SK-N-SH (cell line): ENCODE data around the gene NAALADL1. TPM values are rescaled to one million over a fixed set of nuclear protein-coding genes. Genes with fewer than 3 reads are reported as not detected.

Experiments
- CTCF ChIA-PET: fragments of 300-600, 350-600 bp; formaldehyde crosslinking; extraction: SDS; loops from one replicate; lab custom pipeline; 2021; lab: Yijun Ruan, JAX
- POLR2A ChIA-PET: fragments of 350-600 bp; sonication (Branson Sonifier 250); formaldehyde crosslinking; extraction: SDS; loops from one replicate; lab custom pipeline; 2020; ENCODE audit warnings: antibody characterized with exemption, inconsistent platforms; lab: Yijun Ruan, JAX
- DNase-seq: peaks from one replicate; pipeline ENCODE4 v3.0.0; 2012
- H2AFZ ChIP-seq: fragments of 200-600 bp; sonication (generic); 2 replicates; pipeline ENCODE4 v1.8.1; 2016; ENCODE audit warnings: antibody characterized with exemption, mild to moderate bottlenecking, low read depth
- H3F3A ChIP-seq: fragments of 200-600 bp; sonication (generic); replicated peaks from 2 replicates; pipeline ENCODE3; 2016; ENCODE audit warnings: antibody characterized with exemption, mild to moderate bottlenecking; ENCODE audit not compliant: insufficient read depth
- H3K27ac ChIP-seq, 2 experiments: fragments of 200-500 bp in 1 of 2; fragments of 200-600 bp in 1 of 2; sonication (Bioruptor generic) in 1 of 2; sonication (generic), shearing (Covaris generic) in 1 of 2; 2 replicates each; pipeline versions ENCODE4 v1.5.1 to v1.6.1; 2014 to 2016; ENCODE audit warnings: low read depth in 2 of 2, inconsistent platforms in 1 of 2, low read length in 1 of 2, mild to moderate bottlenecking in 1 of 2, mixed read lengths in 1 of 2
- H3K27me3 ChIP-seq: fragments of 200-600 bp; sonication (generic), shearing (Covaris generic); 2 replicates; pipeline ENCODE4 v1.6.1; 2016; ENCODE audit warnings: mixed run types; ENCODE audit not compliant: insufficient read depth
- H3K36me3 ChIP-seq, 2 experiments: fragments of 200-500 bp in 1 of 2; fragments of 200-600 bp in 1 of 2; sonication (Bioruptor generic) in 1 of 2; sonication (generic) in 1 of 2; replicated peaks in 1 of 2; 2 replicates each; pipeline versions ENCODE3 to v1.5.1; 2014 to 2016; ENCODE audit warnings: low read length in 1 of 2, mild to moderate bottlenecking in 1 of 2; ENCODE audit not compliant: insufficient read depth in 2 of 2, control insufficient read depth in 1 of 2
- H3K4me1 ChIP-seq, 2 experiments: fragments of 200-500 bp in 1 of 2; fragments of 200-600 bp in 1 of 2; sonication (Bioruptor generic) in 1 of 2; sonication (generic), shearing (Covaris generic) in 1 of 2; 2 replicates each; pipeline versions ENCODE4 v1.5.1 to v1.6.1; 2014 to 2016; ENCODE audit warnings: low read depth in 1 of 2, low read length in 1 of 2, mixed run types in 1 of 2; ENCODE audit not compliant: insufficient read depth in 2 of 2, control insufficient read depth in 1 of 2
- H3K4me2 ChIP-seq: fragments of 200-600 bp; sonication (generic), shearing (Covaris generic); 2 replicates; pipeline ENCODE4 v1.6.1; 2017; ENCODE audit warnings: mixed run types
- H3K4me3 ChIP-seq, 2 experiments: fragments of 200-500 bp in 1 of 2; fragments of 200-600 bp in 1 of 2; sonication (Bioruptor generic) in 1 of 2; sonication (generic), shearing (Covaris generic) in 1 of 2; 2 replicates each; pipeline versions ENCODE4 v1.5.1 to v1.8.1; 2014 to 2016; ENCODE audit warnings: low read depth in 2 of 2, inconsistent platforms in 1 of 2, low read length in 1 of 2, mild to moderate bottlenecking in 1 of 2, mixed read lengths in 1 of 2, moderate library complexity in 1 of 2
- H3K79me2 ChIP-seq: fragments of 200-600 bp; sonication (generic); 2 replicates; pipeline ENCODE4 v1.8.1; 2017; ENCODE audit warnings: mild to moderate bottlenecking; ENCODE audit not compliant: insufficient read depth
- H3K9ac ChIP-seq: fragments of 200-600 bp; sonication (generic); 2 replicates; pipeline ENCODE4 v1.6.1; 2017; ENCODE audit warnings: mixed run types
- H3K9me2 ChIP-seq: fragments of 200-600 bp; sonication (generic); 2 replicates; pipeline ENCODE4 v1.6.1; 2017; ENCODE audit warnings: mixed run types
- H3K9me3 ChIP-seq: fragments of 200-600 bp; sonication (generic); 2 replicates; pipeline ENCODE4 v1.6.1; 2017; ENCODE audit warnings: mixed run types, mild to moderate bottlenecking, moderate library complexity
- H4K20me1 ChIP-seq: fragments of 200-600 bp; sonication (generic); 2 replicates; pipeline ENCODE4 v1.6.1; 2017; ENCODE audit warnings: mild to moderate bottlenecking, mixed run types; ENCODE audit not compliant: insufficient read depth
- ELF1 ChIP-seq: IDR thresholded peaks from 2 replicates; pipeline ENCODE4 v1.4.0; 2012
- GATA2 ChIP-seq: sonication (generic); formaldehyde crosslinking; IDR thresholded peaks from 2 replicates; pipeline ENCODE4 v1.5.0; 2020; ENCODE audit warnings: mild to moderate bottlenecking, missing genetic modification reagents
- MXI1 ChIP-seq: IDR thresholded peaks from 2 replicates; pipeline ENCODE4 v1.6.1; 2012; ENCODE audit warnings: mild to moderate bottlenecking, low read depth, low read length, improper control_type of control experiment
- NFIC ChIP-seq: IDR thresholded peaks from 2 replicates; pipeline ENCODE4 v1.4.0; 2012; ENCODE audit warnings: borderline replicate concordance
- RAD21 ChIP-seq: IDR thresholded peaks from 2 replicates; pipeline ENCODE4 v1.6.1; 2012; ENCODE audit warnings: mild to moderate bottlenecking, low read length
- RCOR1 ChIP-seq: fragments of 150-350 bp; IDR thresholded peaks from 2 replicates; pipeline ENCODE4 v1.6.1; 2017; ENCODE audit warnings: antibody characterized with exemption, low read length
- SIN3A ChIP-seq: IDR thresholded peaks from 2 replicates; pipeline ENCODE4 v1.6.1; 2012; ENCODE audit warnings: low read depth, mild to moderate bottlenecking, low read length, moderate library complexity, borderline replicate concordance
- WGBS: methylation state at CpG from one replicate; pipeline ENCODE4 v1.1.6; 2017; ENCODE audit warnings: low lambda C conversion rate; 5-methylcytosine and 5-hydroxymethylcytosine counted together
- polyA plus RNA-seq, 3 experiments: library from polyadenylated mRNA; depleted of rRNA; stranded (reverse); fragments of >200 nt; gene quantifications; 2 replicates each; pipeline ENCODE4 v1.2.3, GENCODE V29; 2012
- TF ChIP-seq, protein P1 (sequence below): fragments of 150-350 bp; IDR thresholded peaks from 2 replicates; pipeline ENCODE4 v1.6.1; 2016; ENCODE audit warnings: mild to moderate bottlenecking, low read depth, low read length
- TF ChIP-seq, protein P2 (sequence below): IDR thresholded peaks from 2 replicates; pipeline ENCODE4; 2012
- TF ChIP-seq, protein P3 (sequence below): IDR thresholded peaks from 2 replicates; pipeline ENCODE4 v1.4.0; 2012; ENCODE audit warnings: low read depth, borderline replicate concordance
- TF ChIP-seq, protein P4 (sequence below): IDR thresholded peaks from 2 replicates; pipeline ENCODE4 v1.4.0; 2012; ENCODE audit warnings: low read depth, borderline replicate concordance

Gene NAALADL1
- polyA plus RNA-seq, 1 of the 3 experiments (the other 2 are of a cell fraction), result not detected

DNA sequence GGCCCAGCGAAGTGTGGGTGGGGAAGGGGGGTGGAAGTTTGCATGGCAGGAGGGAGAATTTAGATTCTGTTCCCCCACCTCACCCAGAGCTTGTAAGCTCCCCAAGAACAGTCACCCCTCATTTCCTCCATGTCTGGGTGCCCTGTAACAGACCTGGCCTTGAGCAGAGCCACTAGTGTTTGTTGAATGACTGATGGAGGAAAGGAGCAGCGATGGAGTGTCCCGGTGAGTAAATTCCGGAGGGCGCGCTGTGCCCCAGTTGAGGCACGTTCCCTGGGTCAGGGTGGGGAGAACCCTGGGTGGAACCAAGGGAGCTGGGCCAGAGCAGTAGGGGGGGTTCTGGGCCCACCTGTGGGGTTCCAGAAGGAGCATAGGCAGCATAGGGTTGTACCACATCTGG, 827 bp downstream of the NAALADL1 start:
- ChIA-PET POLR2A (no interaction called here), CTCF (interaction anchor here (1.1 to 1.3 kb wide), 2 partner anchors 18 to 43 kb away, joined by 3 to 6 read pairs; partner anchors contain the start of gene ARL2)
- Histone ChIP-seq H3K27ac (no peak overlapping the region), H3K9me3 (no peaks in the 10 kb centered on the region), H3K79me2 (no peaks in the 10 kb centered on the region), H2AFZ (no peak overlapping the region), H3K4me2 (no peak overlapping the region), H4K20me1 (no peaks in the 10 kb centered on the region), H3F3A (peaks cover 3% of the 10 kb centered on the region), H3K9me2 (no peaks in the 10 kb centered on the region), H3K9ac (no peak overlapping the region), H3K27me3 (no peaks in the 10 kb centered on the region)
- DNase-seq, result no peak
- WGBS, result 85% methylated on average over 7 of the region's 7 CpGs
- TF ChIP-seq, protein P1, sequence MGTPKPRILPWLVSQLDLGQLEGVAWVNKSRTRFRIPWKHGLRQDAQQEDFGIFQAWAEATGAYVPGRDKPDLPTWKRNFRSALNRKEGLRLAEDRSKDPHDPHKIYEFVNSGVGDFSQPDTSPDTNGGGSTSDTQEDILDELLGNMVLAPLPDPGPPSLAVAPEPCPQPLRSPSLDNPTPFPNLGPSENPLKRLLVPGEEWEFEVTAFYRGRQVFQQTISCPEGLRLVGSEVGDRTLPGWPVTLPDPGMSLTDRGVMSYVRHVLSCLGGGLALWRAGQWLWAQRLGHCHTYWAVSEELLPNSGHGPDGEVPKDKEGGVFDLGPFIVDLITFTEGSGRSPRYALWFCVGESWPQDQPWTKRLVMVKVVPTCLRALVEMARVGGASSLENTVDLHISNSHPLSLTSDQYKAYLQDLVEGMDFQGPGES, result no peak
- TF ChIP-seq MXI1 (no peak), NFIC (no peak), RAD21 (no peak), RCOR1 (no peak), ELF1 (no peak)
- TF ChIP-seq, protein P2, sequence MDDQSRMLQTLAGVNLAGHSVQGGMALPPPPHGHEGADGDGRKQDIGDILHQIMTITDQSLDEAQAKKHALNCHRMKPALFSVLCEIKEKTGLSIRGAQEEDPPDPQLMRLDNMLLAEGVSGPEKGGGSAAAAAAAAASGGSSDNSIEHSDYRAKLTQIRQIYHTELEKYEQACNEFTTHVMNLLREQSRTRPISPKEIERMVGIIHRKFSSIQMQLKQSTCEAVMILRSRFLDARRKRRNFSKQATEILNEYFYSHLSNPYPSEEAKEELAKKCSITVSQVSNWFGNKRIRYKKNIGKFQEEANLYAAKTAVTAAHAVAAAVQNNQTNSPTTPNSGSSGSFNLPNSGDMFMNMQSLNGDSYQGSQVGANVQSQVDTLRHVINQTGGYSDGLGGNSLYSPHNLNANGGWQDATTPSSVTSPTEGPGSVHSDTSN, result no peak
- TF ChIP-seq, protein P3, sequence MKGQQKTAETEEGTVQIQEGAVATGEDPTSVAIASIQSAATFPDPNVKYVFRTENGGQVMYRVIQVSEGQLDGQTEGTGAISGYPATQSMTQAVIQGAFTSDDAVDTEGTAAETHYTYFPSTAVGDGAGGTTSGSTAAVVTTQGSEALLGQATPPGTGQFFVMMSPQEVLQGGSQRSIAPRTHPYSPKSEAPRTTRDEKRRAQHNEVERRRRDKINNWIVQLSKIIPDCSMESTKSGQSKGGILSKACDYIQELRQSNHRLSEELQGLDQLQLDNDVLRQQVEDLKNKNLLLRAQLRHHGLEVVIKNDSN, result no peak
- TF ChIP-seq, protein P4, sequence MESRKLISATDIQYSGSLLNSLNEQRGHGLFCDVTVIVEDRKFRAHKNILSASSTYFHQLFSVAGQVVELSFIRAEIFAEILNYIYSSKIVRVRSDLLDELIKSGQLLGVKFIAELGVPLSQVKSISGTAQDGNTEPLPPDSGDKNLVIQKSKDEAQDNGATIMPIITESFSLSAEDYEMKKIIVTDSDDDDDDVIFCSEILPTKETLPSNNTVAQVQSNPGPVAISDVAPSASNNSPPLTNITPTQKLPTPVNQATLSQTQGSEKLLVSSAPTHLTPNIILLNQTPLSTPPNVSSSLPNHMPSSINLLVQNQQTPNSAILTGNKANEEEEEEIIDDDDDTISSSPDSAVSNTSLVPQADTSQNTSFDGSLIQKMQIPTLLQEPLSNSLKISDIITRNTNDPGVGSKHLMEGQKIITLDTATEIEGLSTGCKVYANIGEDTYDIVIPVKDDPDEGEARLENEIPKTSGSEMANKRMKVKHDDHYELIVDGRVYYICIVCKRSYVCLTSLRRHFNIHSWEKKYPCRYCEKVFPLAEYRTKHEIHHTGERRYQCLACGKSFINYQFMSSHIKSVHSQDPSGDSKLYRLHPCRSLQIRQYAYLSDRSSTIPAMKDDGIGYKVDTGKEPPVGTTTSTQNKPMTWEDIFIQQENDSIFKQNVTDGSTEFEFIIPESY, result no peak
- TF ChIP-seq, all 33 proteins: peak for 0
- H3K36me3 ChIP-seq, result no peaks in the 10 kb centered on the region
- H3K4me3 ChIP-seq, result no peak overlapping the region
- no peaks in the 10 kb centered on the region for H3K4me1 ChIP-seq

DNA sequence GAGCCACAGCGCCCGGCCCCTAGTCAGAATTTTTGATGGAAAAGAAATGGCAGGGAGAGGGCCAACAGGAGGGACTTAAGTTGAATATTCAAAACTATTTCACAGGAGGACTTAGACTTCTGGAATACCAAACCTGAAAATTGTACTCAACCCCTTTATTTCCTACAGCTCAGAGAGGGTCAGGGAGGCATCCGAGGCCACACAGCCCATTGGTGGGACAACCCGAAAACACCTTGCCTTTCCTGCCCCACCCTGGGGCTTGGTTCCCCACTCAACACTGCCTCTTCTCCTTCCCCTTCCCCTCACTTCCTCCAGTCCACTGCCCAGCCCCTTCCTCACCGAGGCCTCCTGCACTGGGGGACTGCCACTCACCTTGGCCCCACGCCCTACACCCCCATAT, 1.4 kb downstream of the NAALADL1 start:
- 95% methylated on average over 6 of the region's 6 CpGs for WGBS
- no peak overlapping the region for H3K4me3 ChIP-seq

More for the DNA sequence above, 1.4 kb downstream of the NAALADL1 start:
- Histone ChIP-seq H2AFZ (no peak overlapping the region), H3K9me2 (no peaks in the 10 kb centered on the region), H3K27me3 (no peaks in the 10 kb centered on the region), H3F3A (peaks cover 3% of the 10 kb centered on the region), H3K4me2 (no peak overlapping the region), H3K9me3 (no peaks in the 10 kb centered on the region), H3K27ac (no peak overlapping the region), H3K4me1 (no peaks in the 10 kb centered on the region), H3K36me3 (no peaks in the 10 kb centered on the region), H4K20me1 (no peaks in the 10 kb centered on the region), H3K79me2 (no peaks in the 10 kb centered on the region), H3K9ac (no peak overlapping the region)
- CTCF ChIA-PET, result interaction anchor here (1.1 to 1.3 kb wide), 2 partner anchors 19 to 43 kb away, joined by 3 to 6 read pairs; partner anchors contain the start of gene ARL2
- POLR2A ChIA-PET, result no interaction called here
- no peak for DNase-seq
- TF ChIP-seq GATA2 (CRISPR knock-in tag) (no peak), SIN3A (no peak)
